GM12878 (cell line): ENCODE data around the gene COL15A1. TPM values are rescaled to one million over a fixed set of nuclear protein-coding genes. Genes with fewer than 3 reads are reported as not detected.
"Not testable (repeated sequence)": the region's sequence is repeated elsewhere in the genome, so short reads cannot be mapped to it uniquely, and the experiment has no call there.

ENCODE experiments used
- ATAC-seq: fragments of 200-7000 bp; cut with Tn5 transposase; 3 replicates; pipeline ENCODE4 v1.9.1; 2020; ENCODE audit warnings: mild to moderate bottlenecking, moderate library complexity
- BruUV-seq: library from RNA; stranded (reverse); fragments of 400-500 nt; replicated peaks from 2 replicates; lab custom pipeline; 2021; lab: Mats Ljungman, UMichigan
- CTCF ChIA-PET: fragments of 300-600 bp; sonication (Branson Sonifier 250); formaldehyde crosslinking; extraction: SDS; loops from one replicate; lab custom pipeline; 2021; ENCODE audit warnings: inconsistent platforms; lab: Yijun Ruan, JAX
- POLR2A ChIA-PET: fragments of 350-600 bp; formaldehyde crosslinking; extraction: SDS; loops from one replicate; lab custom pipeline; 2021; ENCODE audit warnings: inconsistent platforms; lab: Charles Lee
- RAD21 ChIA-PET: fragments of 300-600 bp; sonication (Branson Sonifier 250); formaldehyde crosslinking; loops from one replicate; lab custom pipeline; 2023; ENCODE audit warnings: antibody characterized with exemption; ENCODE audit not compliant: unreplicated experiment; lab: Charles Lee
- SMC1A ChIA-PET: fragments of 300-600 bp; sonication (Branson Sonifier 250); formaldehyde crosslinking; loops from one replicate; lab custom pipeline; 2023; ENCODE audit not compliant: unreplicated experiment, uncharacterized antibody; lab: Charles Lee
- DNase-seq: peaks from one replicate; pipeline ENCODE4 v3.0.0-alpha.2; 2011; ENCODE audit warnings: low read depth, low spot score
- FAIRE-seq: peaks from 3 replicates; lab custom pipeline; 2011; peaks lifted over from hg19 to GRCh38; lab: Jason Lieb, UNC
- H2AFZ ChIP-seq: 2 replicates; pipeline ENCODE4 v1.6.0; 2011; ENCODE audit warnings: low read depth, low read length, control low read depth; ENCODE audit not compliant: control insufficient read depth
- H3K27ac ChIP-seq: 2 replicates; pipeline ENCODE4 v1.5.1; 2011; ENCODE audit warnings: control low read depth; ENCODE audit not compliant: control insufficient read depth, insufficient read depth
- H3K27me3 ChIP-seq, 2 experiments: replicated peaks in 1 of 2; 2 replicates each; pipeline versions ENCODE4 v1.6.0 to v1.6.1; 2011; ENCODE audit warnings: low read length in 1 of 2; ENCODE audit not compliant: control insufficient read depth in 2 of 2, insufficient read depth in 2 of 2
- H3K36me3 ChIP-seq, 2 experiments: 2 replicates each; pipeline ENCODE4 v1.5.1; 2011; ENCODE audit warnings: low read length in 1 of 2; ENCODE audit not compliant: control insufficient read depth in 2 of 2, insufficient read depth in 2 of 2
- H3K4me1 ChIP-seq: 2 replicates; pipeline ENCODE4 v1.6.1; 2011; ENCODE audit warnings: mild to moderate bottlenecking, low read length, moderate library complexity, mixed read lengths; ENCODE audit not compliant: control insufficient read depth, insufficient read depth
- H3K4me2 ChIP-seq: 2 replicates; pipeline ENCODE4 v1.6.0; 2011; ENCODE audit warnings: control low read depth; ENCODE audit not compliant: control insufficient read depth, insufficient read depth
- H3K4me3 ChIP-seq: fragments of 200-600 bp; sonication (generic); 2 replicates; pipeline ENCODE4 v1.5.1; 2016
- H3K79me2 ChIP-seq: 2 replicates; pipeline ENCODE4 v1.6.0; 2011; ENCODE audit warnings: low read length; ENCODE audit not compliant: control insufficient read depth, insufficient read depth
- H3K9ac ChIP-seq: 2 replicates; pipeline ENCODE4 v1.8.0; 2011; ENCODE audit warnings: low read length, control low read depth, mixed read lengths; ENCODE audit not compliant: control insufficient read depth, insufficient read depth
- H3K9me3 ChIP-seq: replicated peaks from 3 replicates; pipeline ENCODE4 v1.5.1; 2011; ENCODE audit warnings: mild to moderate bottlenecking, low read length; ENCODE audit not compliant: control insufficient read depth, insufficient read depth
- H4K20me1 ChIP-seq: 2 replicates; pipeline ENCODE4 v1.6.0; 2011; ENCODE audit not compliant: control insufficient read depth, insufficient read depth
- CREB1 ChIP-seq: IDR thresholded peaks from 2 replicates; pipeline ENCODE4 v1.6.1; 2012; ENCODE audit warnings: low read depth, mild to moderate bottlenecking, inconsistent platforms
- MTA3 ChIP-seq: IDR thresholded peaks from 2 replicates; pipeline ENCODE4 v1.6.1; 2012; ENCODE audit warnings: low read length, inconsistent platforms, borderline replicate concordance
- PBX3 ChIP-seq: IDR thresholded peaks from 2 replicates; pipeline ENCODE4 v1.6.1; 2011; ENCODE audit warnings: mild to moderate bottlenecking, low read depth, low read length, moderate library complexity; ENCODE audit not compliant: insufficient replicate concordance
- STAT3 ChIP-seq: IDR thresholded peaks from 2 replicates; pipeline ENCODE4 v1.6.1; 2011; ENCODE audit warnings: low read depth, low read length, improper control_type of control experiment
- ZNF274 ChIP-seq: IDR thresholded peaks from one replicate; pipeline ENCODE4 v1.8.0; 2011; ENCODE audit not compliant: insufficient read length, insufficient read depth
- WGBS: methylation state at CpG from one replicate; pipeline ENCODE4 v1.1.6; 2016; ENCODE audit warnings: low lambda C conversion rate; ENCODE audit not compliant: insufficient replicate concordance, insufficient coverage; ENCODE audit errors: missing lambda C conversion rate; 5-methylcytosine and 5-hydroxymethylcytosine counted together
- in situ Hi-C: fragments of 300-500 bp; cut with MboI; formaldehyde crosslinking; loops from 9 replicates; pipeline ENCODE4 v1.14.3; 2018; ENCODE audit warnings: mixed read lengths
- intact Hi-C: fragments of 100-400 bp; cut with micrococcal nuclease; formaldehyde crosslinking; loops from one replicate; pipeline ENCODE4 v1.14.2; 2022; ENCODE audit not compliant: unreplicated experiment
- polyA plus RNA-seq, 11 experiments: library from polyadenylated mRNA; depleted of rRNA in 4 of 11; unstranded in 6 of 11; stranded (reverse) in 5 of 11; fragments of >200 nt; fragmentation: Nextera tagmentation in 4 of 11; fragmentation: Illumina TruSeq in 1 of 11; extraction: Ambion mirVana in 4 of 11; extraction: Trizol in 1 of 11; gene quantifications; 1 replicate in 1 of 11; 2 replicates in 10 of 11; pipeline versions ENCODE4 v1.2.1 to v1.2.3, GENCODE V29; 2011 to 2016; ENCODE audit warnings: inconsistent platforms in 2 of 11, missing spikeins in 2 of 11, low read depth in 1 of 11
- total RNA-seq, 4 experiments: library from RNA; depleted of rRNA in 3 of 4; stranded (reverse); fragments of >200 nt in 3 of 4; fragmentation: Illumina TruSeq in 1 of 4; extraction: Trizol in 1 of 4; gene quantifications; 2 replicates each; pipeline versions ENCODE4 v1.2.1 to v1.2.3, GENCODE V29; 2013 to 2021

The COL15A1 gene
- total and polyA plus RNA-seq, 10 of the 15 experiments (the other 5 are each of a cell fraction or from before 2014, with no cell fraction given): 0.01 to 0.28 (median 0.06) TPM; not detected in 2

GRCh38 chr9:99095565-99095964 is 151.9 kb downstream of the COL15A1 start:
- intact Hi-C loops: no loop called here
- POLR2A ChIA-PET: no interaction called here

DNA sequence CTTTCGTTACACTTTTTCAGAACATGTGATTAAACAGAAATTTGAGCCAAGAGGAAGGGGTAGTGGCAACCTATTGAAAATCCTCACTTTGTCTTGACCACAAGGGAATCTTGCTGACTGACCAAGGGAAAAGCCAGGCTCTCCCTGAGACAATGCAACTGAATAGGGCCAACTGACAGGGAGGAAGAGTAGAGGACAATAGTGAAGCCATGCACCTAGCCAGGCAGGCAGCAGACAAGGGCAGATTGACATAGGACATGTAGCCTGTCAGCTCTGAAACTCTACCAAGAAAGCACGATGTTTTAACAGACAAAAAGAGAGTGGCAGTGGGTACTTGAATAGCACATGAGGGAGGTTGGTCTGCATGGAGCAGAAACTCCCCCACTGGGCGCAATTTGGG is 152.7 kb downstream of the COL15A1 start:
- in situ Hi-C loops: no loop called here
- Histone ChIP-seq H3K9me3 (no peaks in the 10 kb centered on the region), H4K20me1 (no peaks in the 10 kb centered on the region), H3K27ac (no peak overlapping the region), H3K36me3 (no peaks in the 10 kb centered on the region), H3K27me3 (no peaks in the 10 kb centered on the region; a peak in 1 of 4 replicates), H3K4me1 (no peaks in the 10 kb centered on the region), H3K9ac (no peak overlapping the region), H3K4me2 (no peak overlapping the region), H3K79me2 (no peaks in the 10 kb centered on the region), H3K4me3 (no peak overlapping the region), H2AFZ (no peak overlapping the region)
- RAD21 ChIA-PET: no interaction called here
- 30% methylated on average over 3 of the region's 3 CpGs for WGBS
- no peak for DNase-seq
- no peak for ATAC-seq
- FAIRE-seq: no peak
- CTCF ChIA-PET: no interaction called here
- intact Hi-C loops: no loop called here
- TF ChIP-seq MTA3: no peak
- POLR2A ChIA-PET: interaction anchor here (1.2 kb wide), 1 partner anchor 18 kb away, joined by 4 read pairs; no protein-coding TSS in a partner anchor
- BruUV-seq: no TSS peak
- SMC1A ChIA-PET: interaction anchor here (0.7 to 1.2 kb wide), 2 partner anchors 14 to 38 kb away, joined by 3 read pairs; no protein-coding TSS in a partner anchor

More at GRCh38 chr9:99095565-99095964, 151.9 kb downstream of the COL15A1 start:
- SMC1A ChIA-PET: interaction anchor here (1.2 to 1.6 kb wide), 2 partner anchors 8 to 14 kb away, joined by 3 to 8 read pairs; no protein-coding TSS in a partner anchor
- no peaks in the 10 kb centered on the region for H4K20me1 ChIP-seq
- no peak overlapping the region for H3K27ac ChIP-seq
- no TSS peak for BruUV-seq
- WGBS: 73% methylated on average over 3 of the region's 3 CpGs
- in situ Hi-C loops: no loop called here
- no peak overlapping the region for H3K4me2 ChIP-seq
- H3K9ac ChIP-seq: no peak overlapping the region
- RAD21 ChIA-PET: no interaction called here
- ATAC-seq: no peak
- DNase-seq: no peak
- no peaks in the 10 kb centered on the region for H3K36me3 ChIP-seq
- CTCF ChIA-PET: interaction anchor here (0.7 kb wide), 1 partner anchor 439 kb away, joined by 3 read pairs; no protein-coding TSS in a partner anchor
- TF ChIP-seq STAT3: no peak
- TF ChIP-seq PBX3: no peak
- TF ChIP-seq CREB1: no peak
- TF ChIP-seq ZNF274: no peak
- no peak overlapping the region for H3K4me3 ChIP-seq
- no peaks in the 10 kb centered on the region for H3K4me1 ChIP-seq
- H2AFZ ChIP-seq: no peak overlapping the region
- no peaks in the 10 kb centered on the region; a peak in 1 of 4 replicates for H3K27me3 ChIP-seq
- H3K9me3 ChIP-seq: no peaks in the 10 kb centered on the region
- no peaks in the 10 kb centered on the region for H3K79me2 ChIP-seq
- FAIRE-seq: no peak

DNA sequence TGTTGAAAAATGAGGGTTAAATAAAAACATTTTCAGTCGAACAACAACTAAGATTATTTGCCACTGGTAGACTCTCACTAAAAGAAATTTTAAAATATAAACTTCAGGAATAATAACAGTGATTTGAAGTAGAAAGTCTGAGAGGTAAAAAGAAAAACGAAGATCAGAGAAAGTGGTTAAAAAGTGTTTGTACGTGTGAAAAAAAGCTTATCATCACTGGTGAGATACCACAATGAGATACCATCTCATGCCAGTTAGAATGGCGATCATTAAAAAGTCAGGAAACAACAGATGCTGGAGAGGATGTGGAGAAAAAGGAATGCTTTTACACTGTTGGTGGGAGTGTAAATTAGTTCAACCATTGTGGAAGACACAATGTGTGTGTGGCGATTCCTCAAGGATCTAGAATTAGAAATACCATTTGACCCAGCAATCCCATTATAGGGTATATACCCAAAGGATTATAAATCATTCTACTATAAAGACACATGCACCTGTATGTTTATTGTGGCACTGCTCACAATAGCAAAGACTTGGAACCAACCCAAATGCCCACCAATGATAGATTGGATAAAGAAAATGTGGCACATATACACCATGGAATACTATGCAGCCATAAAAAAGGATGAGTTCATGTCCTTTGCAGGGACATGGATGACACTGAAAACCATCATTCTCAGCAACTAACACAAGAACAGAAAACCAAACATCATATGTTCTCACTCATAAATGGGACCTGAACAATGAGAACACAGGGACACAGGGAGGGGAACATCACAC is 156.3 kb downstream of the COL15A1 start:
- POLR2A ChIA-PET, H3K9ac ChIP-seq, H3K27ac ChIP-seq, H3K36me3 ChIP-seq, RAD21 ChIA-PET, DNase-seq, H3K4me3 ChIP-seq, H3K4me2 ChIP-seq, H3K9me3 ChIP-seq, intact Hi-C loops, in situ Hi-C loops, H4K20me1 ChIP-seq, BruUV-seq, ATAC-seq, CTCF ChIA-PET, H3K79me2 ChIP-seq, H3K4me1 ChIP-seq, H3K27me3 ChIP-seq, H2AFZ ChIP-seq: not testable (repeated sequence)
- 78% methylated on average over 5 of the region's 5 CpGs for WGBS
- peak; percentile 66 for FAIRE-seq
- SMC1A ChIA-PET: interaction anchor here (7.8 kb wide), 1 partner anchor 37 kb away, joined by 113 read pairs; no protein-coding TSS in a partner anchor
